Activated naive CD8-positive, alpha-beta T cell treated with anti-CD3 and anti-CD28 coated beads, Interleukin-2, amount 50 U/mL, for 24 hours (primary cell): Measurements from ENCODE around the gene SNX6.
A peak's percentile ranks its signal among the peaks of the same experiment; 100 is the strongest.
"Not testable (repeated sequence)": the region's sequence is repeated elsewhere in the genome, so short reads cannot be mapped to it uniquely, and the experiment has no call there.

Experiments used
- ATAC-seq: fragments of 150-1000 bp; cut with Tn5 transposase; one replicate; pipeline ENCODE4 v1.10.0; 2021
- DNase-seq: peaks from one replicate; pipeline ENCODE4 v3.0.0; 2021
- H3K27ac Mint-ChIP-seq: one replicate; pipeline ENCODE4 v1.8.0; 2021; ENCODE audit warnings: mild to moderate bottlenecking, mixed read lengths
- H3K27me3 Mint-ChIP-seq: one replicate; pipeline ENCODE4 v1.8.0; 2021; ENCODE audit warnings: mixed read lengths
- H3K36me3 Mint-ChIP-seq: one replicate; pipeline ENCODE4 v1.8.0; 2021; ENCODE audit warnings: low read depth, mixed read lengths
- H3K4me1 Mint-ChIP-seq: one replicate; pipeline ENCODE4 v1.8.0; 2021; ENCODE audit warnings: mixed read lengths
- H3K4me3 Mint-ChIP-seq: one replicate; pipeline ENCODE4 v1.8.0; 2021; ENCODE audit warnings: mild to moderate bottlenecking, moderate library complexity, mixed read lengths
- H3K9me3 Mint-ChIP-seq: one replicate; pipeline ENCODE4 v1.8.0; 2021; ENCODE audit warnings: mixed read lengths

SNX6 gene

GRCh38 chr14:34629657-34630529, at the start of gene SNX6:
Gene SNX6, minus strand, starts transcription at chr14:34630148. Its CDS starts 32 bp downstream, at chr14:34630116.
- peak; percentile 84 for DNase-seq
- Mint-ChIP-seq H3K27me3 (peaks cover 3% of the 10 kb centered on the region), H3K4me1 (peaks cover 26% of the 10 kb centered on the region), H3K27ac (peak within 1 kb of the TSS; percentile 92), H3K4me3 (peak within 1 kb of the TSS; percentile 92), H3K9me3 (no peaks in the 10 kb centered on the region), H3K36me3 (peaks cover 11% of the 10 kb centered on the region)
- ATAC-seq: peak; percentile 94

DNA sequence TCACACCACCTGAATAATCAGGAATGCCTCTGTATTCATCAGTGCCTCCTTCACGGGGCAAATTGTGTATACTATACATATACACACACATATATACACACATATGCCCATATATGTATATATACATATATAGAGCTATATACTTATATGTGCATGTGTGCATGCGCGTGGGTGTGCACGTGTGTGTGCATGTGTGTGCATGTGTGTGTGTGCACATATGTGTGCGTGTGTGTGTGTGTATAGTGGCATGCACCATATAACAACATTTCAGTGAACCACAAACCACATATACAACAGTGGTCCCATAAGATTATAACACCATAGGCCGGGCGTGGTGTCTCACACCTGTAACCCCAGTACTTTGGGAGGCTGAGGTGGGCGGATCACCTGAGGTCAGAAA, 48.8 kb upstream of the SNX6 start:
- H3K27me3 Mint-ChIP-seq: no peaks in the 10 kb centered on the region
- ATAC-seq (no peak), DNase-seq (no peak)
- H3K36me3 Mint-ChIP-seq: no peaks in the 10 kb centered on the region
- H3K4me1 Mint-ChIP-seq: peaks cover 3% of the 10 kb centered on the region
- H3K9me3 Mint-ChIP-seq: no peaks in the 10 kb centered on the region
- no peak overlapping the region for H3K4me3 Mint-ChIP-seq
- H3K27ac Mint-ChIP-seq: no peak overlapping the region

DNA sequence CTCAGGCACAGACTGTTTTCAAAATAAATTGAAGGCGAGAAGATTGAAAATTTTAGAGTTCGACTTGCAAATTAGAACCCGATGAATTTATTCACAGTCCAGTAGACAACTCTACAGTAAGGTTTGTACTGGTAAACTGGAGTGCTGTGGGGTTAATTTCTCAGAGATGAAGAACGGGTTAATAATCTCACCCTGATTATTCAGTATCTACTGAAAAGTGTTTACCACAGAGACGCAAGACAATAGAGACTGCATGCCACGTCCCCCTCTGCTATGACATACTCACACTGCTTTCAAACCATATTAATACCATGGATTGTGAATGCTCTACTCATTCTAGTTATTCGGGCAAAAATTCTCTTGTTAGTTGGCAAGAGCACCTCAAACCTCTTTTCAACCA, 48.4 kb upstream of the SNX6 start:
- no peak overlapping the region for H3K4me3 Mint-ChIP-seq
- ATAC-seq (no peak), DNase-seq (no peak)
- H3K9me3 Mint-ChIP-seq: no peaks in the 10 kb centered on the region
- no peaks in the 10 kb centered on the region for H3K36me3 Mint-ChIP-seq
- no peaks in the 10 kb centered on the region for H3K27me3 Mint-ChIP-seq
- no peak overlapping the region for H3K27ac Mint-ChIP-seq
- H3K4me1 Mint-ChIP-seq: peaks cover 3% of the 10 kb centered on the region

DNA sequence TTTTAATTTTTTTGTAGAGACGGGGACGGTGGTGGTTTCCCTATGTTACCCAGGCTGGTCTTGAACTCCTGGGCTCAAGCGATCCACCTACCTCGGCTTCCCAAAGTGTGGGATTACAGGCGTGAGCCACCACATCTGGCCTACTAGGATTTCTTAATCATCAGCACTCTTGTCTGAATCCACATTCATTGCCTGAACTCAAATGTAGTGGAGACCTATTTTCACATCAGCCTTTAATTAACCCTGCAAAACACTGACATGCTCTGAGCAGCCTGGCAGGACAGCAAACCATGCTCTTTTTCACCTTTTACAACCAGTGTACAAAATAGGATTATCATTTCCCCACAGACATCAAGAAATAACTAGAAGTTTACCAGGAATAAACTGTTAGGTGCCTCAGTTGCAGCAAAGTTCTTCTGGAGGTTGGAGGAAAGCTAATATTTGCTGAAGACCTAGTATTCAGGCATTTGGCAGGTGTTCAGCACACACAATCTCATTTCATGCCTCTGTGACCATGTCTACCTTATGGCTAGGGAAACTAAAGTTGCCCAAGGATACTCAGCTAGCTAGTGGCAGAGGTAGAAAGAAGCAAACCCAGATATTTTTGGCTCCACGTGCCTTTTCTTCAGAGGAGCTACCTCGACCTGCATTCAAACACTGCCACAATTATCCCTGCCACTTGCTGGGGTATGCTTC, 46.7 kb upstream of the SNX6 start:
- ATAC-seq (no peak), DNase-seq (no peak)
- no peak overlapping the region for H3K4me3 Mint-ChIP-seq
- no peaks in the 10 kb centered on the region for H3K36me3 Mint-ChIP-seq
- no peaks in the 10 kb centered on the region for H3K4me1 Mint-ChIP-seq
- H3K27me3 Mint-ChIP-seq: no peaks in the 10 kb centered on the region
- H3K9me3 Mint-ChIP-seq: no peaks in the 10 kb centered on the region
- no peak overlapping the region for H3K27ac Mint-ChIP-seq

GRCh38 chr14:34673702-34674101, 43.8 kb upstream of the SNX6 start:
- Mint-ChIP-seq H3K4me3 (no peak overlapping the region), H3K36me3 (no peaks in the 10 kb centered on the region), H3K9me3 (no peaks in the 10 kb centered on the region), H3K4me1 (no peaks in the 10 kb centered on the region), H3K27me3 (no peaks in the 10 kb centered on the region), H3K27ac (no peak overlapping the region)
- no peak for DNase-seq
- ATAC-seq: no peak

- DNase-seq (no peak), ATAC-seq (no peak)
- Mint-ChIP-seq H3K9me3 (no peaks in the 10 kb centered on the region), H3K27me3 (no peaks in the 10 kb centered on the region), H3K27ac (no peak overlapping the region), H3K4me3 (no peak overlapping the region), H3K36me3 (no peaks in the 10 kb centered on the region), H3K4me1 (no peaks in the 10 kb centered on the region)
Measured at GRCh38 chr14:34671716-34672115, 41.8 kb upstream of the SNX6 start.

GRCh38 chr14:34668111-34668510, 38.2 kb upstream of the SNX6 start:
- no peak for DNase-seq
- Mint-ChIP-seq H3K36me3 (no peaks in the 10 kb centered on the region), H3K27ac (no peak overlapping the region), H3K27me3 (no peaks in the 10 kb centered on the region), H3K4me1 (peaks cover 10% of the 10 kb centered on the region), H3K4me3 (no peak overlapping the region), H3K9me3 (no peaks in the 10 kb centered on the region)
- no peak for ATAC-seq

GRCh38 chr14:34667007-34667406, 37.1 kb upstream of the SNX6 start:
- ATAC-seq (no peak), DNase-seq (no peak)
- H3K27ac Mint-ChIP-seq: no peak overlapping the region
- peaks cover 10% of the 10 kb centered on the region for H3K4me1 Mint-ChIP-seq
- no peaks in the 10 kb centered on the region for H3K27me3 Mint-ChIP-seq
- H3K36me3 Mint-ChIP-seq: no peaks in the 10 kb centered on the region
- no peak overlapping the region for H3K4me3 Mint-ChIP-seq
- no peaks in the 10 kb centered on the region for H3K9me3 Mint-ChIP-seq

DNA sequence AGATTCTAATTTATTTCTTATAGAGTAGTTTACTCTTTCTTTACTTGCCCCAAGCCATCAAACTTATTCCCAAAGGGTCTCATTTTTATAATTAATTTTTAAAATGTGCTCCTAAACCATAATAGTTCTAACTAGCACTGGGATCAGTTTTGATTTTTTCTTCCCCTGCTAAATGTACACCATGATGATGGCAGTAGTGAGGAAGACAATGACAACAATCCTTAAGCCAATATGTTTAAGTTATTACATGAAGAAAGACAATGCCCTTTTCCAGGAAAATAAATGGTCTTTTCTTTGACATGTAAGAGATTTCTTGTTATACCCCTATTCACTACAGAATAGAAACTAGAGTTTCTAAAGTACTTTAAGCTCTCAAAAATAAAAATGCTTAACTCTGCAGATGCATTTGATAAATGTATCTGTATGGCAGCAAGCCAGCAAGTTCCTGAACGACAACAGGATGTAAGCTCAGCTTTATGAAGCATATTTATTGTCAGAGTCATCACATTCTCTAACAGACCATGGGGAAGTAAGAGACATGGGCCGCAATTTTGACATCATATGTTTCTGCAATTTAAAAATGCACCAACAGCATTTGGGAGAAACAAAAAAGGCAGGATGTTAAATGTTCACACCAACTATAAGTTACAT, 36.0 kb upstream of the SNX6 start:
- H3K4me3 Mint-ChIP-seq: no peak overlapping the region
- H3K9me3 Mint-ChIP-seq: peaks cover 2% of the 10 kb centered on the region
- H3K27ac Mint-ChIP-seq: no peak overlapping the region
- H3K4me1 Mint-ChIP-seq: peaks cover 10% of the 10 kb centered on the region
- H3K27me3 Mint-ChIP-seq: no peaks in the 10 kb centered on the region
- DNase-seq (no peak), ATAC-seq (no peak)
- no peaks in the 10 kb centered on the region for H3K36me3 Mint-ChIP-seq

- H3K27me3 Mint-ChIP-seq: no peaks in the 10 kb centered on the region
- H3K9me3 Mint-ChIP-seq: peaks cover 6% of the 10 kb centered on the region
- H3K4me1 Mint-ChIP-seq: peaks cover 10% of the 10 kb centered on the region
- no peak overlapping the region for H3K4me3 Mint-ChIP-seq
- no peaks in the 10 kb centered on the region for H3K36me3 Mint-ChIP-seq
- DNase-seq (no peak), ATAC-seq (no peak)
- H3K27ac Mint-ChIP-seq: no peak overlapping the region
Measured at GRCh38 chr14:34662561-34663088, 32.7 kb upstream of the SNX6 start.

DNA sequence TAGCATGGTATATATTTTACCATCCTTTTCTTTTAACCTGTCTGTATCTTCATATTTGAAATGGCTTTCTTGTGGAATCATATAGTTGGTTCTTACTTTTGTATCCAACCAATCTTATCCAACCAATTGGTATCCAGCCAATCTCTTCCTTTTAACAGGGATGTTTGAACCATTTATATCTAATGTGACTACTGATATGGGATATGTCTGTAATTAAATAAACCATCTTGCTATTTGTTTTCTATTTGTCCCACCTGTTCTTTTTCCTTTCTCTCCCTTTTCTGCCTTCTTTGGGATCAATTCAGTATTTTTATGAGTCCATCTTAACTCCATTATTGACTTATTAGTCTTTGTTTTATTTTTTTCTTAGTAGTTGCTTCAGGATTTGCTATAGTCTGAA, 30.8 kb upstream of the SNX6 start:
- H3K4me3 Mint-ChIP-seq: no peak overlapping the region
- DNase-seq (no peak), ATAC-seq (no peak)
- H3K27ac Mint-ChIP-seq: no peak overlapping the region
- peaks cover 3% of the 10 kb centered on the region for H3K4me1 Mint-ChIP-seq
- no peaks in the 10 kb centered on the region for H3K36me3 Mint-ChIP-seq
- H3K9me3 Mint-ChIP-seq: peaks cover 6% of the 10 kb centered on the region
- no peaks in the 10 kb centered on the region for H3K27me3 Mint-ChIP-seq

DNA sequence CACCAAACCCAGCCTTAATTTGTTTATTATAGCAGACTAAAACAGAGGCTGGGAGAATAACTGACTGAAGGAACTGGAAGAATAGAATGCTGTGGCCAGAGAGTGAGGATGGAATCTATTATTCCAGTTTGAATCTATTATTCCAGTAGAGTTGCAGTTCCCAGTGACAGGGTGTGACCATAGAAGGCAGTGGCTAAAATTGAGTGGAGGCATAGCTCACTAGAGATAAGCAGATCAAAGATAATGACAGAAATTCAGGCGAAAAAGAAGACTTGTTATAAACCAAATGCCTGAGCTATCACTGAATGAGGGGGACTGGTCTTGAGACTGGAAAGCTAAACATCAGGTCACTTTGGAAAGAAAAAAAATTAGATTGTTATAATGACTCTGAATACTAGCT, 26.0 kb upstream of the SNX6 start:
- ATAC-seq (no peak), DNase-seq (no peak)
- Mint-ChIP-seq H3K4me1 (no peaks in the 10 kb centered on the region), H3K9me3 (peaks cover 4% of the 10 kb centered on the region), H3K36me3 (no peaks in the 10 kb centered on the region), H3K27me3 (no peaks in the 10 kb centered on the region), H3K4me3 (no peak overlapping the region), H3K27ac (no peak overlapping the region)

- H3K36me3 Mint-ChIP-seq, H3K27ac Mint-ChIP-seq, H3K4me1 Mint-ChIP-seq, H3K27me3 Mint-ChIP-seq, DNase-seq, H3K9me3 Mint-ChIP-seq, ATAC-seq, H3K4me3 Mint-ChIP-seq: not testable (repeated sequence)
Measured at GRCh38 chr14:34653073-34653472, 23.1 kb upstream of the SNX6 start.

DNA sequence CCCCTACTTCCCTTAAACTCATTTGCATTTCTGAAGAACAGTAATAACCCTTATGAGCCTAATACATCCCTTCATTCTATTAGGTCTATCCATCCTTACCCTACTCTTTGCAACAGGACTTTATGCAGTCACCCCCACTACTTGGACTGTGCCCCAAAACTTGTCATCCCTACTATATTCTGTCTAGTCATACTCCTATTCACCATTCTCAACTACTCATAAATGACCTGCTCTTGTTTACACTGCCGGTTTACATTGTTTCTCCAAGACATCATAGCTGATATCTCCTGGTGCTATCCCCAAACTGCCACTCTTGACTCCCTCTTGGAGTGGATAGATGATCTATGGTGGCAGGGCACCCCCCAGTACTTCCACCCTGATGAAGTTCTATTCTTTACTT, 22.4 kb upstream of the SNX6 start:
- not testable (repeated sequence) for H3K4me3 Mint-ChIP-seq, ATAC-seq, H3K9me3 Mint-ChIP-seq, H3K4me1 Mint-ChIP-seq, H3K27ac Mint-ChIP-seq, H3K27me3 Mint-ChIP-seq, H3K36me3 Mint-ChIP-seq, DNase-seq
